ENCODE measurements around the gene NOD1. TPM values are rescaled to one million over a fixed set of nuclear protein-coding genes. Genes with fewer than 3 reads are reported as not detected.

Gene NOD1
- total RNA-seq, 1 experiment from 2014 or later = 6.7 TPM

DNA sequence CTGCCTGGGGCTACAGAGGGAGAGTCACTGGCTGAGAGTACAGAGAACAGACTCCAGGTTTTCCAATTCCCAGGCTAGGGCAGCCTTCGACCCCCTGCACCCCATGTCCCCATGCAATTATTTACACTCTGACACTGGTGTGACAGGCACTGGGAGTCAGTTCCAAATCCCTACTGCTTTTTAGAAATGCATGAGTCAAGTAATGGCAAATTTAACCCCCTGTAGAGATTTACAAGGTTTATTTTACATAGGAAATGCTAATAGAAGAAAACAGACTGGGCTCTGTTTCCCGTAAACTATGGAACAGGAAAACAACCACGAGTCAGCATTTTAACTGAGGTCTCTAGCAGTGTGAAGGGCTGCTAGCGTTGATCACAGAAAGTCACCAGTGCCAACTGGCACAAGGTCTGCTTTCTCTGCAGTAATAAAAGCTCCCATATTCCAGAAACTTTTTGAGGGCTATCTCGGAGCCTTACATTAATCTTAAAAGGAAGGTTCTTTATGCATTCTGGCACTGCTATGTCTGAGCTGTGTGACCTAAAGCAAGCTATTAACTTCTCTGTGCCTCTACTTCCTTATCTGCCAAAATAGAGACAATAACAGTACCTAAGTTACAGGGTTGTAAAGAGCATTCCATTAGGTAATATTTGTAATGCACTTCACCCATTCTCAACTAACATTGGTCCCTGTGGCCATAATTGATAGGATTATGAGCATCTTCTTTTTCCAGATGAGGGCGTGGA, 28.2 kb downstream of the NOD1 start:
- no peak for DNase-seq (ENCODE audit: low read depth)

DNA sequence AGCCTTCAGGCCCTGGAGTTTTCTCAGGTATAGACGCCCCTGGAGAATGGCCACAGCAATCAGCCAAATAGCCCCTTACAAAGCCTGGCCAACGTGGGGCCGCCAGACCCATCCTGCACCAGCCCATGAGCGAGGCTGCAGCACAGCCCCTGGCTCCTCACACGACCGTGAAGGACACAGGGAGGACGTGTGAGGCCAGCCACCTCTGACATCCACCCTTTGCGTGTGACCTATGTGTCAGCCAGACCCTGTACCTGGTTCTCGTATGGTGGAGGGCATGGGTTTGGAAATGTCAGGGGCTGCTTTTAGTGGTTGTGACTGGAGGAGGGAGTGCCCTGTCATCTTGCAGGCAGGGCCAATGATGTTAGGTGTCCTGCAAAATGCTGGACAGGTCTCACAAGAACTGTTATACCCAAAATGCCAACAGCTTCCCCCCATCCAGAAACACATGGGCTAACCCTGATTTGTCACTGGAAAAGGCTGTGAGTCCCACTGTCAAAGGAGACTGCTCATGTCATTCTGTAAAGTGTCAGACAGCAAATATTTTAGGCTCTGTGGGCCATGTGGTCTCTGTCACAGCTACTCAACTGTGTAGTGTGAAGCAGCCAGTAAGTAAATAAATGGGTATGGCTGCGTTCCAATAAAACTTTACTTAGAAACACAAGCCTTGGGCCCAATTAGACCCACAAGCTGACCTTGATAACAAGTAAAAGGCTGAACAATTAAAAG, 30.0 kb downstream of the NOD1 start:
- DNase-seq (ENCODE audit: low read depth) = no peak

DNA sequence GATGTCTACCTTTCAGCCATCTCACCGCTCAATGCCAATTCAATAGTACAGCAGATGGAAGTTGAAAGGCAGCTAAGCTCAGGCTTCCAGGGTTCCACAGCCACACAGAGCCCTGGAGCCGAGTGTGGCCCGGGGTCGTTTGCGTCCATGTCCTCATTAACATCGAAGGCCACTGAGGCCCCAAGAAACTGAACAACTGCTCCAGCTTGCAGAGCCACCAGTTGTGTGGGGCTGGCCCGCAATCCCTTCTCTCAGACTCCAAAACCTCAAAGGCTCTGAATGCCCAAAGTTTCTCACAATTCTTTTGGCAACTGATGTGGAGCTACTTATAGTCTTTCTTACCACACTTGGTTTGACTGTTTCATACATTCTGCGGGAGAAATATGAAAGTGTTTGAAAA, 31.1 kb downstream of the NOD1 start:
- no peak for DNase-seq (ENCODE audit: low read depth)

DNA sequence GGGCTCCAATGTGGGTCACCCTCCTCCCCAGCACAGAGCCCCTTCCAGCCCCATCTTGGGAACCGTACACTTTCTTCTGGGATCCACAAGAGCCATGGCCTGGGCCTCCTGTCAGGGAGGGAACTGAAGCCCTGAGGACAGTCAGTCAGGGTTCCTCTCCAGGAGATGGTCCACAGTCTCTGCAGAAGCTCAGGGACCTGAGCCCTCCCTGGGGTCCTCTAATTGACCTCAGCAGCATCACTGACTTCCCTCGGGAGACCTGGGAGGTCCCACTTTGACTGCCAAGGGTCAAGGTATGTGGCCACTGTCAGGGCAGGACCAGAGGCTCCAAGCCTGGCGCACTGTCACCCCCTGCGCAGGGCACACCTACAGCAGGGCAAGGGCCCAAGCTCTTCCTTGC, 32.3 kb downstream of the NOD1 start:
- DNase-seq (ENCODE audit: low read depth) = no peak

DNA sequence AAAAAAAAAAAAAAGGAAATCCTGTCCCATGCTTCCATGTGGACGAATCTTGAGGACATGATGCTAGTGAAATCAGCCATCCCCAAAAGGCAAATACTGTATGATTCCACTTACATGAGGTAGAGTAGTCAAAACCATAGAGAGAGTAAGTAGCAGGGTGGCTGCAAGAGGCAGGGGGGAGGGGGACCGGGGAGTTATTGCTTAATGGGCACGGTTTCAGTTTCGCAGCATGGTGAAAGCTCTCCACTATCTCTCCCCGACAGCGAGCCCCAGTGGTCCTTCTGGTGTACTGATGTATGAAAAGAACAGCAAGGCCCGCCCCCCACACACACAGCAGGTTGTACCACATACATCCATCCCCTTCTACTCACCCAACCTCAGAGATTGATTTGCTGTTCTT, 32.8 kb downstream of the NOD1 start:
- DNase-seq (ENCODE audit: low read depth) = no peak

DNA sequence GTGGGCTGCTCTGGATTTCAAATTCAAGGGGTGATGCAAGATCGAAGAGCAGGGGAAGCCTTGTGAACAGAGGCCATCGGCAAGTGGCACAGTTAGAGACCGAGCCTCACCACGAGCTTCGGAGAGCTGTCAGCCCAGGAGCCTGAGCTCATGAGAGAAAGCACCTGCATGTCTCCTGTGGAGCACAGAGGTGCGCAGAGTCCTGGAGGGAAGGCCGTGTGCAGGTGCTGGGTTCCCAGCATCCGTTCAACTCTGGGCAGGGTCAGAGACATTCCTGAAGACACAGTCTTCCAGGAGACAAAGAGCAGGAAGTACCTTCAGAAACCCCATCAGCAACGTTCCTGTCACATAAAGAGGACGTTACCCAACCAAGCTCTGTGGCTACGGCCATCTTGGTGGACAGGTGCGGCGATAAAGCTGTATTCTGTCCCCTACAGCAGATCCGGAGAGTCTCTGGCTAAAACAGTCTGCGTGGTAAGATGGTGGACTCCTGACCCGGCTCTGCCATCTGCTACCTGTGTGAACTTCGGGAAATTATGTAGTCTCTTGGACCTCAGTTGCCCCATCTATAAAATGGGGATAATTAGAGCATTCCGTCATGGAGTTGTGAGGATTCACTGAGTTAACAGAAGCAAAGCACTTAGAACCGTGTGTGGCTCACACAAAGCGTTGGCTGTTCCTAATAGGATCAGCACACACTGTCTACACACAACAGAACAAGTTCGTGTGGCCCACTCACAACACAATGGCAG, 40.6 kb downstream of the NOD1 start:
- DNase-seq (ENCODE audit: low read depth) = no peak

DNA sequence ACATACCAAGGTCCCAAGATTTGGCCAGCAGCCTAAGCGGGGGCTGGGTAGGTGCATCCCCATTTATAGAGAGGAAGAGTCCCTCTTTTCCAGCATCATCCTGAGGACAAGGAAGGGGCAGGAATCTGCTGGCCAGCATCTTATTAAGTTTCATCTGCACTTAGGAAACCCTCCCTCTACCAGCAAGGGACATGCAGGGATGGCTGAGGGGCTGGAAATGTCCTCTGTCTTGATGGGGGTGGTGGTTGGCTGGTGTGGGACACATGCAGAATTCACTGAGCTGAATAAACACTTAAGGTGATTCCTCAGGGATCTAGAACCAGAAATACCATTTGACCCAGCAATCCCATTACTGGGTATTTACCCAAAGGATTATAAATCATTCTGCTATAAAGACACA, 42.1 kb downstream of the NOD1 start:
- no peak for DNase-seq (ENCODE audit: low read depth)

DNA sequence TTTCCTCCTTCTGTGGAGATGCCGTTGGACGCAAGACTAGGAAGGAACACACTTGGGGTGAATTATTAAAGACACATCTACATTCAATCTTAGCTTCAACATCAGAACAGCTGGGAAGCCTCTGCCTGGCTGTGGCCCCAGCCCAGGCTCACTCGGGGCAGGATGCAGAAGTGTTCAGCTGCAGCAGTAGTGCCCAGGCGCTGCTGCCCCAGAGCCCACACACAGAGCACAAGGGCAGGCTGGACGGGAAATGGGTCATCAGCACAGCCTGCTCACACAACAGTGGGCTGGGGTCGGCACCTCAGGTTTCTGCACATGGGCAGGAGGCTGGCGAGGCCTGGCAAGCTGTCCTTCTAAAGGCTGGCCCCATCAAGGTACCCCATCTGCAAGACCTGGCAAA, 42.5 kb downstream of the NOD1 start:
- no peak for DNase-seq (ENCODE audit: low read depth)

DNA sequence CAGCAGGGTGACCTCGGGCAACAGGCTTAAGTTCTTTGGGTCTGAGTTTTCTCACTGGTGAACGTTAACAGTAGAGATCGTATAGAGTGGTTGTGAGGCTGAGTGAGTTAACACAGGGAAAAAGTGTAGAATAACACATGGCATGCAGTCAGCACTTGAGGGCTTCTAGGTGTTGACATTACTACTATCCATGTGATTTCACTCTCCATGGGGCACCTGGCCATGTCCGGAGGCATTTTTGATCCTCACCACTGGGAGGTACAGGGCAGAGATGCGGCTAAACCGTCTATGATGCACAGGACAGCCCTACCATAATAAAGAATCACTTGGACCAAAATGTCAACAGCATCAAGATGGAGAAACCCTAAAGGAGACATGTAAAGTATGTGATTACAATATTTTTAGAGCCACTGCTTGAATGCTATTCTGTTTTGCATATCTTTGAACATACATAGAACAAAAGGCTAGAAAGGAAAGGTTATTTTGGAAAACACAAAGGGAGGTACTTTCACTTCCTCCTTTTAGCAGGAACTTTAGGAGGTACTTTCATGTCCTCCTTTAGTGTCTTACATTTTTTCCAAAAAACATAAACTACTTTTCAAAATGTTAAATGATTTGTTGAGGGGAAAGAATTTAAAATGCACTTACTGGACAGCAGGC, 44.3 kb downstream of the NOD1 start:
- no peak for DNase-seq (ENCODE audit: low read depth)

DNA sequence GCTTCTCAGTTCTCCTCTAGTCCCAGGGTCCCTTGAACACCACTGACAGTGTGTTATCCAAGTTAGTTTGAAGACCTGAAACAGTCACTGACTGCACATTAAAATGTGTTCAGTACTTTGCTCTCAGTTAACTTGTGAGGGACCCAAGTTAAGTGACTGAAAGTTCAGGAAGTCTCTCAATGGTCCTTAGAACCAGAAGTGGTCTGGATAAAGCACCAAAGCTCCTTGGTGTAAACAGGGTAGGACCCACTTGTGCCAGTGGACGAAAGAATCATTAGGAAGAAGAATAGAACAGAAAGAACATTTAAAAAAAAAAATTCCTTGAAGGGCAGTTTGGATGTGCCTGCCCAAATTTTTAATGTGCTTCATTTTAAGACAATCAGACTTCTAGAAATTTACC, 45.1 kb downstream of the NOD1 start:
- no peak for DNase-seq (ENCODE audit: low read depth)

DNA sequence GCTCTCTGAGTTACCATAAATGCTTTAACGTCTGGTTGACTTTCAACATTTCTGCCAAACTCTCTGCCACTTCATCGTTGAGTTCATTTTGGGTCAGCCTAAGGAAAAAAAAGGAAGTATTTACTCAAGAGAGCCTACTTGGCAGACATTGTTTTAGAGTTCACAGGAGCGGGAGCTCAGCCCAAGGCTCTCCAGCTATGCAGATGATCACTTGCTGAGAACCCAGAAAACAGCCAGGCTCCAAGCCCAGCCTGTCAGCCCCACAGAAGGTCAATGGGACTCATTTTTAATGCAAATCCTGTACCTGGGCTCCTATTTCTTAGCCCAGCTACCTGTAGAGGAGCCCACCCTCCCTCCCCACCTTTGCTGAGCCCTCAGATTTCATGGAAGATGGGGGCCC, 45.5 kb downstream of the NOD1 start:
- DNase-seq (ENCODE audit: low read depth) = no peak

DNA sequence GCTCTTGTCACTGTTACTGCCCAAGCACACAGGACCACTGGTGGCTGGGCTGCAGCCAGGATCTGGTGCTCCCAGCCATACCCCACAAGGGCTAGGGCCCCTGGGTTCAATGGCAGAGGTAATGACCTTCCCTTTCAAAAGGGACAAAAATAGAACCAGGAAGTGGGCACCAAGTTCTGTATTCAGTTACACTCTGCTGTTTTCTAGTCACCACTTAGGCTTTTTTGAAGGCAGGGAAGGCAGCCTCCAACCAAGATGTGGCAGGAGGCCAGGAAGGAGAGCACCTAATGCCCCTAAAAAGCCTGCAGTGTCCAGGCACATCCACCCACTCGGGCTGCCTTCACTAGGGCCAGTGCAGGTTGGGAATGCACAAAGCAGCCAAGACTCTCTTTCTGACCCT, 47.8 kb downstream of the NOD1 start:
- no peak for DNase-seq (ENCODE audit: low read depth)

DNA sequence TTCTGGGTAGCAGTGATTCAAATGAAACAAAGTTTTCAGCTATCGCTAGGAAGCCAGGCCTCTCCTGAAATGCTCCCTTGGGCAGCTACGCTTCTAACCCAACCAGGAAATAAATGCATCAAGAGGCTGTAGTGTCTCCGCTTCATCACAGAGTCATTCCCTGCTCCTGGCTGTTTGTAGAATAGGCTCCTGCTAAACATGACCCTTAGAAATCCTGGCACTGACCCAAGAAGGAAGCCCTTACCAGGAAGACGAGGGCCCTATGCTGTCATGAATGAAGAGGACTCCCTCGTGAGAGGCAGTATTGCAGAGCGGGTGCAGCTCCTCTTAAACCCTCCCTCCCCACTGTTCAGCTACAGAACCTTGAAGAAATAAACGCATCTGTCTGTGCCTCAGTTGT, 48.3 kb downstream of the NOD1 start:
- DNase-seq (ENCODE audit: low read depth) = no peak

DNA sequence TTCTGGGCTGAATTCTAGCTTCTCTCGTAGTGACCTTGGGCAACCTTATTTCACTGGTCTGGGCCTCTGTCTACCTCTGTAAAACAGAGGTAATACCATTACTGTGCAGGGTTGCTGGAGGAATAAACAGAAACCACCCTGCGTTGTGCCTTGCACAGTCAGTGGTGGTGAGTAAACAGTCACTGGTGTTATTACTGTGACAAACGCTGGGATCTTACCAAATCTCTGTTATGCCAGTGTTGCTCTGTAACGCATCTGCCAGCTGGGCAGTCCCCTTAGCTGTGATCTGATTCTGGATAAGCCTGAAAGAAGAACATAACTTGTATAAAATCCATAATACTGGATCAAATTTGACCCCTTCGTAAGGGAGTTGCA, 49.4 kb downstream of the NOD1 start:
- DNase-seq (ENCODE audit: low read depth) = no peak

DNA sequence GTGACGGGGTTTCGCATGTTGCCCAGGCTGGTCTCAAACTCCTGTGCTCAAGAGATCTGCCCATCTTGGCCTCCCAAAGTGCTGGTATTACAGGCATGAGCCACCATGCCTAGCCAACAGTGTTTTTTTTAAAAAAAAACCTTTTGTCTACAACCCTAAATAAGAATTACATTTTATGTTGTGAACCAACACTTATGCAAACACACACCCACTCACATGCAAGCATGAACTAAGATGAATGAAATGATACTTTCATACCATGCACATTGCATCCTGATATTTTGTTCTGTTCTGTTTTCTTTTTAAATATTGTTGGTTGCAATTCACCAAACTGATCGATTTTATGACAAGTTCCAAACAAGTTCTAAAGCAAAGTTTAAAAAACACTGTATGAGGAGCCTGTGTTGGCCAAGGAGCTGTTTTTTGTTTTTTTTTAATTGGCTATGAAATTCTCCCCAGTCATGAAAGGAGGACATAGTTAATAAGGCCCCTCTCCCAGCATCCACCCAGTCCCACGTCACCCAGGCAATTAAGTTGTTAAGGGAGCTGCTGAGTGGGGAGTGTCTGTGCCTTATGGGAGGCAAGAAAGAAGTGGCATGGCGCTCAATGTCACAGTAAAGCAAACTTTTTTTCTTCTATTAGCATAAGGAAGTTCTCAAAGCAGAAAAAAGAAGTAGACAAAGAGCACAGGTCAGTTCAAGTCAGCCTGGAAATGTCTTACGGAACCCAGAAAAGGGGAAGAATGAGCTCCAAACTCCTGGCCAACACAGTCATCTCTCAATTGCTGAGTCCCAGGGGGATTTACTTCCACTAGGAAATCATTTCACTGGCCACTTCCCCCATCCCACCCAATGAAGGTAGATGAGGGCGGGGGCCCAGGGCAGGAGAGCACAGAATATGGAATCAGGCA, 50.1 kb downstream of the NOD1 start:
- DNase-seq (ENCODE audit: low read depth) = no peak

DNA sequence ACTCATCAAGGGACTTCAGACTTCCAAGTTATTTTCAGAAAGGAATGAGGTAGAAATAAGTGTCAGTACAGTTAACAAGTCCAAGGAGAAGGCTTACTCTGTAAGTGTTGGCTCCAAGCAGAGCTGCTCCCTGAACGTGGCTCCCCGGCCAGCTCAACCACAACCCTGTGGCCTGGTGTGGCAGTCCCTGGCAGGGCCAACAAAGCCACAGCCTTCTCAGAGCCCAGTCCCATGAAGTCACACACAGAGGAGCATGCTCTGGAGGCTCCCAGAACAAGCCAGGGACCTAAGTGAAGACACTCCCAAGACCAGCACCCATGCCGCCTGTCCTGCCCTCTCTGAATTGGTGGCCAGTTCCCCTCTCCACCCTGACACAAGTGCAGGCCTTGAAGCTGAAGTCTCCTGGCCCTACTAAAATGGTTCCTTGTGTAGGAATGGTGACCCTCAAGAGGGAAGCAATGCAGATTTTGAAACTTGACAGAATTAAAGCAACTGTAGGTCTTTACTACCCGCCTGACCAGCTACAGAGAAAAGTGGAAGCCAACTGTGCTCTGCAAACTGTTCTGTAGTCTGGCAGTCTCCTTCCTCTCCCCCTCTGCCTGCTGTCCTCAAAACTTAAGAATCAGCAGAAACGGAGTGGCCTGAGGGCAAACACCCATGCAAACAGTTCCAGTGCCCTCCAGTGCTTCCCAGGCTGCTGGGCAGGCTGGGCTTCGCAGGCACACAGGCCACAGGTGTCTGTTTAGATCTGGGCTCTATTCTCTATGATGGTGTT, 51.1 kb downstream of the NOD1 start:
- DNase-seq (ENCODE audit: low read depth) = no peak

DNA sequence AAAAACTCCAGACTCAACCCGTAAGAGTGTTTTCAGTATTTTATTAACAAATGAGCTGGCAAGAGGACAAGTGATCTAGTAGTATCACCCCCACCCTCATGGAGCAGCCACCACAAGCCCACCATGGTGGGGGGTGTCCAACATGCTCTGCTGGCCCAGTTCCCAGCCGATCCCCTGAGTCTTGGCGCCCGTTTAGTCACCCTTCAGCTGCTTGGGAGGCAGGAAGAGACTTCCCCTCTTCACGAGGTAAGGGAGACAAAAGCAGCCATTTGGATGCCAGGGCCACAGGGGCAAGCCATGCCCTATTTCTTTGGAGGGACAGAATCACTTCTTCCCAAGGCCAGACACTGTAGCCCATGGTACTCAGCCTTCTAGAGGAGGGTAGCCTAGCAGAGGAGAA, 54.1 kb downstream of the NOD1 start:
- no peak for DNase-seq (ENCODE audit: low read depth)

DNA sequence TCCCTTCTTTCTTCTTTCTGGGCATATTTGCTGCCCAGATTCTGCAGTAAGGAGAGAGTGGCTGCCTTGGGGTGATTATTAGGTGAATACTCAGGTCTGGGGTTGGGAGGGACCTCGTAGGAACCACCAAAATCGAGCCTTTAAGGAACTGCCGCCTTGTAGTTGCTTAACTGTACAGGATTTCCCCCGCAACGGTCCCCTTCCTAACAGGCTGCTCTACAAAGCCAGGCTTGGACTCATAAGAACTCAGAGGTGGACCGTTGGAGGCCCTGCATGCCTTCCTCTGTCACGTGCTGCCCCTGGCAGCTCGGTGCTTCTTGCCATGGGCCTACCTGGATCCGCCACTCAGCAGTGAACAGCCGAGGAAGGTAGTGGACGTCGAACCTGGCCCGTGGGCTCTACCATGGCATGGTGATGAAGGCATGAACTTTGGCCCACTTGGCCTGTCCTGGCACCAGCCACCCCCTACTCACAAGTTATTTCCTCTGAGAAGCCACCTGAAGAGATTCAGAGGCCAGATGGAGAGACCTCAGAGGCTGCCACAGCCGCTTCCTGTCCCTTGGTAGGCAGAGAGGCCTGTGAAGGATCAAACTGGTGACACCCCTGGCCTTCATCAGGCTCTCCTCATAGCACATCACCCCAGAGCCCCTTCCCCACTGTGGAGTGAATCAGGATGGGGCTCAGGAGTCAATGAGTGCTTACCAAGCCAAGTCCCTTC, 54.6 kb downstream of the NOD1 start:
- no peak for DNase-seq (ENCODE audit: low read depth)

DNA sequence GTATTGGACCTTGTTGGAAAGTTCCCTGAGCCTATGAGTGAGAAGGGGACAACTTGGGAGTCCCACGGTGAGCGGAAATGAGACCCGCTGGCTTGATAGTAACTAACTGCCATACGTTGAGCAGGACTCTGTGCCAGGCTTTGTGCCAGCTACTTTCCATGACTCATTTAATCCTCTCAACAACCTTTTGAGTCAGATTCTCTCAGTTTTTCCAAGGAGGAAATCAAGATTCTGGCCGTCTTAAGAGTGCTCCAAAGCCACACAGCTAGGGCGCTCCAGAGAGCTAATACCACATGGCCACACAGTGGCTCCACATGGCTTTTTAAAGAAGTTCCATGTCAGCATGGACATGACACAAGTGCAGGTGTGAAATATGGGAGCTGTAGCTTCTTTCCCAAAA, 55.7 kb downstream of the NOD1 start:
- DNase-seq (ENCODE audit: low read depth) = peak; percentile 73
